HG02642 (cell line): ENCODE data around the gene TIMM23.
"Not testable (repeated sequence)": the region's sequence is repeated elsewhere in the genome, so short reads cannot be mapped to it uniquely, and the experiment has no call there.

Experiments used
- ATAC-seq: cut with Tn5 transposase; IDR thresholded peaks from one replicate; pipeline ENCODE4 v1.9.1; 2021; ENCODE audit warnings: mild to moderate bottlenecking; ENCODE audit not compliant: unreplicated experiment, poor library complexity

TIMM23 gene

DNA sequence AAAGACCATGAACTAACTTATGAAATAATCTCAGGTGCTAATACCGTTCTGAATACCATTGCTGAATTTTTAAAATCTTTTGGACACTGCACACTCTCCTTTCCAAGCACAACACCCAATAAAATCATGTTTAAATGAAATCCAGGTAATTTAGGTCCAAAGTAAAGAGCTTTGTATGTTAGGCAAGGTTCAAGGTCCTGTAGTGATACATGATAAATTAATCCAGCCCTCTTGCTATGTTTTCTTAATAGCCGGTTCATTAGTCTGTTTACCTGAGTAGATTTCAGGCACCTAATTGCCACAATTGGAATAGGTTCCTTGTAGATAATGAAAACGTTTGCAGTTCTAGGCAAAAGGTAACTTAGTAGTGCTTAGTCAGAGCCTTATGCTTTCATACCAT lies 13.3 kb downstream of the TIMM23 start:
- ATAC-seq: not testable (repeated sequence)

DNA sequence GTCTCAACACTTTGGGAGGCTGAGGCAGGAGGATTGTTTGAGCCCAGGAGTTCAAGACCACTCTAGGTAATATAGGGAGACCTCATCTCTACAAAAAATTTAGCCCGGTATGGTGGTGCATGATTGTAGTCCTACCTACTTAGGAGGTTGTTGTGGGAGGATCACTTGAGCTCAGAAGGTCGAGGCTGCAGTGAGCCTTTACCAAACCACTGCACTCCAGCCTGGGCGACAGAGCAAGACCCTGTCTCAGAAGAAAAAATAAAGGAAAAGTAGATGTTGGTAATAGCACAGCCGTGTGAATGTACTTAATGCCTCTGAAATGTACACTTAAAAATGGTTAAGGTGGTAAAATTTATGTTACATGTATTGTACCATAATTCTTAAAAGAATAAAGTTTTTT lies 25.3 kb downstream of the TIMM23 start:
- no peak for ATAC-seq

DNA sequence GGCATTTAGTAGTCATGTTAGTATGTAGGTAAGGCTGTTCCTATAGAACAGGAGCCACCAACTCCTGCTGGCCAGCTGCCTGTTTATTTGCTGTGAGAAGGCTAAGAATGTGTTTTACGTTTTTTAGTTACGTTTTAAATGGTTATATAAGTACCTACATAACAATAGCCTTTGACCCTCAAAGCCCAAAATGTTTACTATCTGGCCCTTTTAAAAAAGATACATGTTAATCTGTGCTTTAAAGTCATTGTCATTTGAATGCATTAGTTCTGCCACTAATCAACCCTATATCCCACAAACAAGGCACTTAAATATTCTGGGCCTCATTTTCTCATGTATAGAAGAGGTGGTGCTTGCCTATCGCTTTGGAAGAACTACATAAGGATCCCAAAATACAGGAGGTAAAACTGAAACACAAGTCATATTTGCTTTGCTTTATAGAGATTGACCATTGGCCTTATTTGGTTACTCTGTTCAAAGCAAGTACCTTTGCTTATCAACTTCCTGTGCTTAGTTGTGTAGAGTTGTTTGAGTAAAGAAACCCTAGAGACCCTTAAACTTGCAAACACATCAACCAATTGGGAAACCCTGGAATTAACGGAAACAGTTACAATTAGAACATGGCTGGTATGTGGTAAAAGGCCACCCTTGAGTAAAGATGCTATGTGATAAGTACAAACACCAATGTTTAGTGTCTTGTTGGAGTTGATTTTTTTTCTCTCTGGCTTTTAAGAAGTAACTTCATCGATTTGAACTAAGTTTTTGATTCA lies 25.9 kb downstream of the TIMM23 start:
- ATAC-seq: no peak

DNA sequence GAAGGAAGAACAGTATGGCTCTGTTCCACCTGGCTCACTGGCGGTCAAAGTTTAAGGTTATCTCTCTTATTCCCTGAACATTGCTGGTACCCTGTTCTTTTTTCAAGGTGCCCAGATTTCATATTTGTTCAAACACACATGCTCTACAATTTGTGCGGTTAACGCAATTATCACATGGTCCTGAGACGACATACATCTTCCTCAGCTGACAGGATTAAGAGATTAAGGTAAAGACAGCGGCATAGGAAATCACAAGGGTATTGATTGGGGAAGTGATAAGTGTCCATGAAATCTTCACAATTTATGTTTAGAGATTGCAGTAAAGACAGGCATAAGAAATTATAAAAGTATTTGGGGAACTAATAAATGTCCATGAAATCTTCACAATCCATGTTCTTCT lies 27.7 kb downstream of the TIMM23 start:
- ATAC-seq: not testable (repeated sequence)

DNA sequence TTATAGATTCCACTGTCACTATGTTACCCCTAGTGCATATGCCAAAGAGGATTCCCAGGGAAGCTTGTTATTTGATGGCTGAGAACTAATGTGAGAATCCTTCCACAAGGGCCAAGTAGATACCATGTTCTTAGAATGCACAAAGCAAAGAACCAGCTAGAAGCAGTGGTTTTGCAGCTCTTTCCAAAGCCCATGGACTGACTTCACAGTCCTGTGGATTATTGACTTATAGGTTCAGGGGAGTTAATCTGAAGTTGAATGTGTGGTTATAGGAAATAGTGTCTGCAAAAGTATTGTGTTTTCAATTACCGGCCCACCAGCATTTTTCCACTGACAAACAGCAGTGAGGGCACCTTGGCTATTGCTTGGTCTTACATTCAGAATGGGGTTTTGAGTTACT lies 28.2 kb downstream of the TIMM23 start:
- no peak for ATAC-seq

DNA sequence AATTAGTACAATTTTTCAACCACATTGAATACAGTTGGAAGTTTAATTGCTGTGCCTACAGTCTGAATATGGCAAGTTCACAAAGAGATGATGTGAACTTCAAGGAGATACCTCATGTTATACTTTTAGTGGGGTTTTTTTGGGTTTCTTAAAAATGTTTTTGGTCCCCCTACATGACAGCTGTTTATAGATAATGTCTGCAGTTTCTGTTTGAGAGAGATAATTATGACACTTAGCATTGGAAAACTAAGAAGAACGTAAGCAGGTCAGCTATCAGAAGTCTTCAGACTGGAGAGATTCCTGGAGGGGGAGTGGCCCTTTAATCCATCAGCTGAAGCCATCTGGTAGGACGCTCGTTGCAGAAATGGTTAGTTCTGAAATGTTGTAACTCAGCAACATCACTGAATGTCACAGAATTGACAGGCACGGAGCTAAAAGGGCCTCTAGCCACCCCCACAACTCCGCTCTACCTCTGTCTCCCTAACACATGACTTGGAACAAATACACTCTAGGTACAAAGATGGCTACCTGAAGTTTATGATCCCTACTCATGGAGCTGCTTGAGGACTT lies 29.0 kb downstream of the TIMM23 start:
- no peak for ATAC-seq

DNA sequence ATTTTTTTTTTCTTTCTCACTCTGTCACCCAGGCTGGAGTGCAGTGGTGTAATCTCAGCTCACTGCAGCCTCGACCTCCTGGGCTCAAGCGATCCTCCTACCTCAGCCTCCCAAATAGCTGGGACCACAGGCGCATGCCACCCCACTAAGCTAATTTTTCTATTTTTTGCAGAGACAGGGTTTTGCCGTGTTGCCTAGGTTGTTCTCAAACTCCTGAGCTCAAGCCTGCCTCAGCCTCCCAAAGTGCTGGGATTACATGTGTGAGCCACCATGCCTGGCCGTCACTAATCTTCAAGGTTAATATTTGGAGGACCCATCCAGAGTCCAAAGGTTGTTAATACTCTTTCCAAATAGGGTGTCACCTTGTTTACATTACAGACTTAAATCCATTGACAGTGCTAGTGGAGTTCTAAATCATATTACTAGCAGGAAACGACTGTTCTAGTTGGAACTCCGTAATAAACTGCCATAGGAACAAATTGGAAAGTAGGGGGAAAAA lies 29.9 kb downstream of the TIMM23 start:
- not testable (repeated sequence) for ATAC-seq

DNA sequence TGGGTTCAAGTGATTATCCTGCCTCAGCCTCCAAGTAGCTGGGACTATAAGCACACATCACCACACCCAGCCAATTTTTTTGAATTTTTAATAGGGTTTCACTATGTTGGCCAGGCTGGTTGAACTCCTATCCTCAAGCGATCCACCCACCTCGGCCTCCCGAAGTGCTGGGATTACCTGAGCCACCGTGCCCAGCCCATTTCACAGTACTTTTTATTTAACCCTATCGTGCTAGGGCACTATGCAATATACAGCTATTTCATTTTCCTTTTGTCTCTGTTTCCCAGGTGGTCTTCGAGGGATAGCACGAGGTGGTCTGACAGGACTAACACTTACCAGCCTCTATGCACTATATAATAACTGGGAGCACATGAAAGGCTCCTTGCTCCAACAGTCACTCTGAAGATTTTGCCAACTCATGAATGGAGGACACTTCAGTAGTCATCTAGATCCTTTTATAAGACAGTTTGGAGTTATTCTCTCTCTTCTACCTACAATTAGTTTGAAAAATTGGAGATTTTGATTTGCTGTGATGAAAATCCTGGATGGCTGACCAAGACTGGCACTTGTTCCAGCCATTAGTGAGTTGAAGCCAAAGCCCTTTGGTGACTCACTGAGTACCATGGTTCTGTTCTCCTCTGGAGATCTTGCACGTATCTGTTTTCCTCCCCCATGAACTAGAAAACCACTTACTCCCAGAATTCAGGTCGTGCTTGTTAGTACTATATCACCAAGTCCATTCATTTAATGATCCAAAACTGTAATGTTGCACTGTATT lies 30.8 kb downstream of the TIMM23 start:
- no peak for ATAC-seq

DNA sequence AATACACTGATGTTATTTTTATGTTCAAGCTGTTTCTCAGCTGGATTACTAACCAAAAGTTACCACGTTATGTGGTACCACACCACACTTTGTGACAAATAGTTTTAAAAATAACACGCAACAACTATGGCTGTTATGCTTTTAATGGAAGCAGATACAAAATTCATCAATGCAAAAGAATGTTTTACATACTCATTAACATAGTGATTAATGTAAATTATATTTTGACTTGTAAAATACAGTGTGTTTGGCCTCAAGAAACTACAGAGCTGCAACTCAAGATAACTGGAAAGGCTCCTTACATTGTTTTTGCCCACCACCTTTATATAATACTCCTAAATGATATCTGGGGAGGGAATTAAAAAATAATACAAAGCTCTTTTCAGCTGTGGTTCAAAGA lies 32.7 kb downstream of the TIMM23 start:
- ATAC-seq: no peak

DNA sequence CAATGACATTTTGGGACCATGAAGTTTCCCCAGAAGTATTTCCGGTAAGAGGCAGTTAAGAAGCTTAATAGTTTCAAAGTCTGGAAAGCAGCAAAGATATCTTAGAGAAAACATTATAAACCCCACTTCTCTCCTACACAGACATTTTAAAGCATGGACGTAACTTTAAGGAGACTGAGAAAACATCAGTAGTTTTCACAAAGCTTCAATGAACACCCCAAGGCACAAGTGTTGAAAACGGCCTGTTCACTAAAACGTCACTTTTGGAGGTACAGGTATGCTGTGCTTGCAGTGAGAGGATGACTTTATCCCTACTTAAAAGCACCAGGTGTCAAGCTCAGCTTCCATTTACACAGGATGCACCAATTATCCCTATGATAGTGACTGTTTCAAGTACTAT lies 33.1 kb downstream of the TIMM23 start:
- ATAC-seq: no peak

DNA sequence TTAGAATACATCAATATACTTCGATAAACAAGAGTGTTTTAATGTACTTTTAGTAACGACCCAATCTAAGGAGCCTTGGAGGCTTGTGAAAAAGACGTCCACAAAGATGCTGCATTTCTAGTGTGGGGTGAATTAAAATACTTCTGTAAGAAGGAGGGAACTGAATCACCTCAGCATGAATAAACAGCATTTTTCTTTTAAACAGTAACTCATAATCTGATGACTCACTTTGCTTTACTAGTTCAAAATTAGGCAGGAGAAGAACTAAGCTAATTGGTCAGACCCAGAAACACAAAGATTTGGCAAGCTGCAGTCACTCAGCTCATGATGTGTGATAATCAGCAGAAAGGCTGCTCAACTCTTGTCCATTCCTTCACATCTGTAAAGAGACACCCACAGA lies 33.9 kb downstream of the TIMM23 start:
- ATAC-seq: no peak

DNA sequence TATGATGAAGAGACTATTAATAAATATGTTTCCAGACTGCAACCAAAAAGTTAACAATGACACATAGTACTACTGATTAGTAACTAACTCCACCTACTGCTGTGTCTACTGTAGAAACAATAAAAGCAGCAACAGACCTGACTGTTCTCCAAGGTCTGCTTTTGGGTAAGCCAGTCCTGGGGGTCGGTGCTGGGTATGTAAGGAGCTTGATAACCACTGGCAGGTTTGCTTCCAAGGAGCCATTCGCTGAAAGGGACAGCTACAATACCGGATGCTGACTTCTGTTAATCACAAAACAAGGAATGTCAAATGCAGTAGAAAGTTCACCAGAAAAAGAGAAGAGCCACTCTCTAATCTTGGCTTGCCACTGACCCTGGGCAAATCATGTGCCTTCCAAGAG lies 40.5 kb downstream of the TIMM23 start:
- no peak for ATAC-seq

DNA sequence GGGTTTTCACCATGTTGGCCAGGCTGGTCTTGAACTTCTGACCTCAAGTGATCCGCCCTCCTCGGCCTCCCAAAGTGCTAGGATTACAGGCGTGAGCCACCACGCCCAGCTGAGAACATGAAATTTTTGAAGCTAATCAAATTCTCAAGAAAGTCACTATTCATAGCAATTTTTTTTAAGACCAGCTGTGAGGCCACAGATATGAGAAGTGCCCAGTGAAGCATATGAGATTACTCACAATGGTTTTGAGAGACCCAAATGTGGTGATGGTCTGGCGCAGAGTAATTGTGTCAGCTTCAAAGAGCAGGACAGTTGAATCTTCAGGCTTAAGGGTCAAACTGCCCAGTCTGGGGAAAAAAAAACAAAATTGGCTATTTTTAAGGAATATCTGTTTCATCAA lies 41.9 kb downstream of the TIMM23 start:
- ATAC-seq: no peak

DNA sequence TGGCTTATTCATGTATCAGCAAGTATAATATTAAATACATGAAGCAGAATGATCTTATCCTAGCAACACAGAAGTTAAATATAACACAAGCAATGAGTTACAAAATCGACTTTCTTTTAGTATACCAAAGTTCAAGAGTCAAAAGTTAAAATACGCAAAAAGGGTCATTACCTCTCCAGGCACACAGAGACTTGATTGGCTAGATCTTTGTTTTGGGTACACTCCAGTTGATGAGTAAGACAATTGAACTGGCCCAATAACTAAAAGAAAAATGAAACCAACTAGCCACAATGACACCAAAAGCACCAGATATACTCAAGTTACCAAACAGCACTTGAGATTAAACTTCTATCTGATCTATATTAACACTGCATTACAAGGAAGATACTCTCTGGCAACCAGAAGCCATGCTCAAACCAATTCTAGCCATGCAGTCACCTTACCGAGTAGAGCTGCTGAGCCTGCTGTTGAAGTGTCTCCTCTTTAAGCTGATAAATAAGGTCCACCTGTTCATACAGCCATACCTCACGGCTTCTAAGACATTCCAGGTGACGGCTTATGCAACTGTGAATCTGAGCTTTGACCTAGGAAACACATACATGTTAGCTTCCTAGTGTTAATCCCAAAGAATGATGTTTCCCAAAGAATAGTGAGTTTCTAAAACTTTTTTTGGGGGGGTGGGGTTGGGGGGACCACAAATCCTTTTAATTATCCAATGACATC lies 42.6 kb downstream of the TIMM23 start:
- ATAC-seq: no peak

DNA sequence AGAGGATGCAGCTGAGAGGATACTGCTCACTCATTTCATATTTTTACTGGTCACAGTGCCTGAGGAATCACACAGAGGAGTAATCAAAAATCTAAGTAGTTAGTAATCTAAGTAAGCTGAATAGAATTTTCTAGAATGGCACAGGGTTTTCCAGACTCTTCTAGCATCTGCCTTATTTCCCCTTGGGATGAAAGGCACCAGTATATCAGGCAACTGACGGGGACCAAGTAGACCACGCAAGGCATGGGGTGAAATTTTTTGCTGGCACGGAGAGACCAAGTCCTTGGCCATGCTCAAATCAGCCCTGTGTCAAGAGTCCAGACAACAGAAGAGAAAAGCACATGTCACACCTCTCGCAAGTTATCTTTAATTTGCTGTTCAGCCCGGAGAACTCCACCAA lies 43.9 kb downstream of the TIMM23 start:
- ATAC-seq: no peak

DNA sequence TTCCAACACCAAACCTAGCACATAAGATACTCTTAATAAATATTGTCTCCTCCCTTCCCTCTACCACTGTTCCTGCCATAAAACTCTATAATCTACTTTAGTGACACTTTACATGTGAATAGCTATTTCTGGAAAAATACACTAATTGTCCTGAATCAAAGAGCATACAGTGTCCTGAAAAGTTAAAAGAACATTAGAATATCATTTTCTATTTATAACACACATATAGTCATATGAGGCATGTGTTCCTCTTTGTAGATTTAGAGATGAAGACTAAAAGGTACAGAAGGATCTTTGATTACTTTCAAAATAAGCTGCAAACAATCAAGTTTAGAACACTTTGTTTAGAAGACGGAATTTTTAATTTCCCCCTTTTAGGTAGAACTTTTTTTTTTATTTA lies 44.5 kb downstream of the TIMM23 start:
- ATAC-seq: no peak

DNA sequence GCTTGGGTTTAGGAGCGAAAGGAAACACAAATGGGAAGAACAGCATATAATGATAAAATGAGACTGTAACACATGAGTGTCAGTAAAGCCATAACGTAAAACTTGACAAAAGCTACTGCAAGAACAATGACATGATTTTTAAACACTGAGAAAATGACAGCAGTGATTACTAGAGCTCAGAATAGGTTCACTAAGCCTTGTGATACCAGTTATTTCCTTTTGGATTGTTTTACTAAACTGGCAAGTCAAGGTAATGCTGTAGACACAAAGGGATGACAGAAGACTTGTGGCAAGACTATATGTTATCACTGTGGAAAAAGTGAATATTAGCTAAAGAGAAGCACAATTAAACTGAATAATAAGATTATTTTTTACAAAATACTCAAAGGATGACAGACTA lies 45.4 kb downstream of the TIMM23 start:
- no peak for ATAC-seq

DNA sequence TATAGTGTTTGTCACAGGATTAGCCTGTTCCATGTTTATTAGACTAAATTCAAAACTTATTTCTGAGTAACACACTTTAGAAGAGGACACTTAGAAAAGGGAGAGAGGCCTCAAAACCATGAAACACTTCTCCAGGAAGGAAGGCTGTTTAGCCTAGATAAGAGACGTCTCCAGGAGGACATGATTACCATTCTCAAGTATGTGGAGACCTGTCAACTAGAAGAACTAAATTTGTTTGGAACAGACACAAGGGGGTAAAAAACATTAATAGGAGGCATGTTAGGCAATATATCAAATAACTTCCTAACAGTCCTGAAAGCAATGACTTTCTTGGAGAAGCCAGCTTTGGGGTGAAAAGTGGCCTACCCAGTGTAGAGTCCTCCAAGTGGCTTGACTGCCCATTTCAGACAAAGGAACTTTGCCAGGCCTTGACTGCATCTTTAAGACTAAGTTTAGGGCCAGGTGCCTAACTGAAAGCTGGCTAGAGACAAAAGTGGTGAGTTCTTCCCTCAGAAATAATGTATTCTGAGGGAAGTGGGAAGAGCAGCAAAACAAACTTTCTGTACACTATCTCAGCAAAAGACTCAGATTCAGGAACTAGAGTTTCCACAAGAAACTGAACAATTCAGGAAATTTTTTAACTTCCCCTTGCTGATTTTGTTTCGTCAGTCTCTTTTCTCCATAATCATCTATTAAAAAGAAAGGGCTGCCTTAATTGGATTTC lies 46.3 kb downstream of the TIMM23 start:
- ATAC-seq: no peak

DNA sequence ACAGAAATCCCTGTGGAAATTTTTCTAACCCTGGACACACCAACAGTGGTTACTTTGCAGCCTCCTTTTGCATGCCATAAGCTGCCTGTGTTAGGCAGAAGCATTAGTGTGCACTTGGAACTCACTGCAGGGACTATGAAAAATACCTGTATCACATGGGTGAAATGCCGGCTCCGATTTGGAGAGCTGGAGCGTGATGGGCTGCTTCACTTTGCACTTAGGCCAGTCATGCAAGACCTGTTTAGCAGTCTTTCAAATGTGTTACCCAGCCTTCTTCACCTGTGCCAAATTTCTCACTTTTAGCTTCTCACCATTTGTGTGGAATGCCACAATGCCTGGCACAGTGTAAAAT lies 46.9 kb downstream of the TIMM23 start:
- ATAC-seq: no peak
